Measurements from ENCODE around the gene ITGA7.

- no peak for TF ChIP-seq CTCF (conservative IDR thresholded peaks at IDR 0.05 in 1 of 2, IDR thresholded peaks at IDR 0.05 in 1 of 2; ENCODE audit: extremely low read depth in 1 of 2, insufficient read depth in 1 of 2, low read depth in 1 of 2, low read length in 2 of 2)
- no peak for TF ChIP-seq EZH2 (IDR thresholded peaks at IDR 0.05; ENCODE audit: borderline replicate concordance, low read length)
These were observed 13.1 kb downstream of the ITGA7 start for GRCh38 chr12:55694651-55695050.
